ENCODE results near the gene PPP4R4.
"Not testable (repeated sequence)": the region's sequence is repeated elsewhere in the genome, so short reads cannot be mapped to it uniquely, and the experiment has no call there.

PPP4R4 gene

DNA sequence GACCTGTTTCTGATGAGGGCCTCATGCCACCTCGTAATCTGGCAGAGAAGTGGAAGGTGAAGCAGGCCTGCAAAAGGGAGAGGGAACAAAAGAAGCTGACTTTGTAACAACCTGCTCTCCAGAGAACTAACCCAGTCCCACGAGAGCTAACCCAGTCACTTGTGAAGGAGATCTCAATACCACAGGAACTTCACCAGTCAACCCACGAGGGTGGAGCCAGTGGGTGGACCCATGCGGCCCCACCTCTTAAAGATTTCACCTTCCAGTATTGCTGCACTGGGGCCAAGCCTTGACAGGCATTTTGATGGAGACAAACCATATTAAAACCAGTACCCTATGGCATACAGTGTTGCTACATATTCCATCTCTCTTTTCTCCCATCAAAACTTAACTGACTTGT is 63.9 kb downstream of the PPP4R4 start:
- DNase-seq (ENCODE audit: insufficient read length) (no peak), FAIRE-seq (no peak)
- TF ChIP-seq POLR2AphosphoS5 (IDR thresholded peaks at IDR 0.05; ENCODE audit: low read depth, low read length) (no peak), POLR2A (IDR thresholded peaks at IDR 0.05; ENCODE audit: low read depth, low read length) (no peak), TAF1 (IDR thresholded peaks at IDR 0.05; ENCODE audit: borderline replicate concordance, low read depth, low read length) (no peak)

GRCh38 chr14:94239406-94239805 is 65.3 kb downstream of the PPP4R4 start:
- DNase-seq (ENCODE audit: insufficient read length) (no peak), FAIRE-seq (no peak)
- TF ChIP-seq TAF1 (IDR thresholded peaks at IDR 0.05; ENCODE audit: borderline replicate concordance, low read depth, low read length) (no peak), POLR2AphosphoS5 (IDR thresholded peaks at IDR 0.05; ENCODE audit: low read depth, low read length) (no peak), POLR2A (IDR thresholded peaks at IDR 0.05; ENCODE audit: low read depth, low read length) (no peak)

DNA sequence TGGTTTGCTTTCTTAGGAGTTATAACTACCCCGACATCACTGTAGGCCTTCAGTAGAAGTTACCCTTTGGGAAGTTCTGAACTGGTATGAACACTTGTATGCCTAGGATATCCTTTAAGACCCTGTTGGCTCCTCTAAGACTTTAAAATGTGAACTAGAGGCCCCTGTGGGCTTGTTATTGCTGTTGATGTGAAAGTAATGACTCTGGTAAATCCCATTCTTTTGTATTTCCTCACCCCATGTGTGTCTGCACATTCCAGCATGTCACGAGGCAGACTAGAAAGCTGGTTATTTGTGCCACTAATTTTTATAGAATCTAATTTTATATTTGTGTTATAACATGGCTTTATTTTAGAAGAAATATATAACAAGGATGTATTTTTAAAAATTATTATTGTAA is 70.1 kb downstream of the PPP4R4 start:
- no peak for FAIRE-seq
- TF ChIP-seq POLR2A (IDR thresholded peaks at IDR 0.05; ENCODE audit: low read depth, low read length) (no peak), TAF1 (IDR thresholded peaks at IDR 0.05; ENCODE audit: borderline replicate concordance, low read depth, low read length) (no peak), POLR2AphosphoS5 (IDR thresholded peaks at IDR 0.05; ENCODE audit: low read depth, low read length) (no peak)

DNA sequence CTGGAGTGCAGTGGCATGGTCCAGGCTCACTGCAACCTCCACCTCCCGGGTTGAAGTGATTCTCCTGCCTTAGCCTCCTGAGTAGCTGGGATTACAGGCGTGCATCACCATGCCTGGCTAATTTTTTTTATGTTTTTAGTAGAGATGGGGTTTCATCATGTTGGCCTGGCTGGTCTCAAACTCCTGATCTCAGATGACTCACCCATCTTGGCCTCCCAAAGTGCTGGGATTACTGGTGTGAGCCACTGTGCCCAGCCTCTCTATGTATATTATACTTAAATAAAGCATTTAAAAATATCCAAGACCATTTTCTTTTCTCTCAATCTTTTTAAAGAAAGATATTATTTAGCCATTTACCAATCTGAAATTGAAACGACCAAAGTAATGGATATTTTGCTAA is 90.1 kb downstream of the PPP4R4 start:
- not testable (repeated sequence) for DNase-seq (ENCODE audit: insufficient read length); FAIRE-seq

More for the DNA sequence above, 70.1 kb downstream of the PPP4R4 start:
- no peak for DNase-seq (ENCODE audit: insufficient read length)

DNA sequence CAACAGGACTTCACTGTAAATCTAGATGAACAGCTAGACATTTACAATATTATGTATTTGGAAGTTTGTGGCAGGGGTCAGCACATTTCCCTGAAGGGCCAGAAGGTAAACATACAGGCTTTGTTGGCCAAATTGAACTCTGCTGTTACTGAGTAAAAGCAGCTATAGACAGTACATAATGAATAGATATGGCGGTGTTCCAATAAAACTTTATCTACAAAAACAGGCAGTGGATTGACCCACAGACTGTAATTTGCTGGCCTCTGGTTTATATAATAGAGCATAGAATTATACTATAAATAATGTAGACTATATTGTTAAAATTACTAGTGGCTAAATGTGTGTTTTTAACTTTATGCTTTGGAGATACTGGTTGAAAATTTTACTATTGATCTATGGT is 93.2 kb downstream of the PPP4R4 start:
- TF ChIP-seq POLR2AphosphoS5 (IDR thresholded peaks at IDR 0.05; ENCODE audit: low read depth, low read length) (no peak), TAF1 (IDR thresholded peaks at IDR 0.05; ENCODE audit: borderline replicate concordance, low read depth, low read length) (no peak), POLR2A (IDR thresholded peaks at IDR 0.05; ENCODE audit: low read depth, low read length) (no peak)
- DNase-seq (ENCODE audit: insufficient read length): no peak
- no peak for FAIRE-seq

- DNase-seq (ENCODE audit: insufficient read length); FAIRE-seq: not testable (repeated sequence)
Measured at GRCh38 chr14:94268582-94268981, 94.5 kb downstream of the PPP4R4 start.

- FAIRE-seq: no peak
- no peak for TF ChIP-seq POLR2A (IDR thresholded peaks at IDR 0.05; ENCODE audit: low read depth, low read length)
- no peak for TF ChIP-seq TAF1 (IDR thresholded peaks at IDR 0.05; ENCODE audit: borderline replicate concordance, low read depth, low read length)
- no peak for TF ChIP-seq POLR2AphosphoS5 (IDR thresholded peaks at IDR 0.05; ENCODE audit: low read depth, low read length)
- no peak for DNase-seq (ENCODE audit: insufficient read length)
Measured at GRCh38 chr14:94269156-94269555, 95.0 kb downstream of the PPP4R4 start.

GRCh38 chr14:94276898-94277561 is 102.9 kb downstream of the PPP4R4 start:
- FAIRE-seq; DNase-seq (ENCODE audit: insufficient read length): not testable (repeated sequence)

DNA sequence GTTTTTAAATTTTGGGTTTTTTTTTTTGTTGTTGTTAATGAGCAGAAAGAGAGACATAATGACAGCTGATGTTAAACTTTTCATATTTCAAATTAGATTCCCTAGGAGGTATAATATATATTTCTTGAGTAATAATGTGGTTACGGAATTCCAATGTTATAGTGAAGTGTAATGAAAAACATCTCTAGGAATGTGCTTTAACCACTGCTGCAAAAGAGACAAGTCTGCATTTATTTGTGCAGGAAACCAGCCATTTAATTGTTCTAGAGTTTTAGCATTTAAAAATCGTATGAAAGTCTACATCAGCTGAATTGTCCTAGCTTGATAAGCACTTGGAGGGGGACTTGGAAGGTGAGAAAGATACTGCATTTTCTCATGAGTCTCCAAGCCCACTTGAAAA is 104.6 kb downstream of the PPP4R4 start:
- TF ChIP-seq POLR2AphosphoS5 (IDR thresholded peaks at IDR 0.05; ENCODE audit: low read depth, low read length) (no peak), POLR2A (IDR thresholded peaks at IDR 0.05; ENCODE audit: low read depth, low read length) (no peak), TAF1 (IDR thresholded peaks at IDR 0.05; ENCODE audit: borderline replicate concordance, low read depth, low read length) (no peak)
- FAIRE-seq (no peak), DNase-seq (ENCODE audit: insufficient read length) (no peak)

DNA sequence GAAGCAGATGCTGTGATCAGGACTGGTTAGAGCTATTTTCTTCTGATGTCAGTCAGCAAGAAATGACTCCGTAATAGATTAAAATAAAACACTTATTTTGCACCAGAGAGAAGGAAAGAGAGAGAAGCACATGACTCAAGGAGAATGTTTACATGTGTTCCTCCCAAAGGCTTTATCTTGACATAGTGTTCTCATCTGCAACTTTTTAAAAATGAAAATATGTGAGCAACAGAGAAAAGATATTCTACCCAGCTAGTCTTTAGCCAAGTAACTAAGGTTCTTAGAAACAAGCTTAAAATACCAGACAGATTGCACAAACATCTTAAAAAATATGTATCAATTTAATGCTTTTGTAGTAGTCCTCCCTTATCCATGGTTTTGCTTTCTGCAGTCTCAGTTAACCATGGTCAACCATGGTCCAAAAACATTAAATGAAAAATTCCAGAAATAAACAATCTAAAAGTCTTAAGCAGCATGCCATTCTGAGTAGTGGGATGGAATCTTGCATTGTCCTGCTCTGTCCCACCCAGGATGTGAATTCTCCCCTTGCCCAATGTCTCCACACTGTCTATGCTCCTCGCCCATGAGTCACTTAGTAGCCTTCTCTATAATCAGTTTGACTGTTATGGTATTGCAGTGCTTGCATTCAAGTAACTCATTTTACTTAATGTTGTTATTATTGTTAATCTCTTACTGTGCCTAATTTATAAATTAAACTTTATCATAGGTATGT is 109.0 kb downstream of the PPP4R4 start:
- DNase-seq (ENCODE audit: insufficient read length): no peak
- TF ChIP-seq POLR2AphosphoS5 (IDR thresholded peaks at IDR 0.05; ENCODE audit: low read depth, low read length) (no peak), TAF1 (IDR thresholded peaks at IDR 0.05; ENCODE audit: borderline replicate concordance, low read depth, low read length) (no peak), POLR2A (IDR thresholded peaks at IDR 0.05; ENCODE audit: low read depth, low read length) (no peak)
- FAIRE-seq: no peak

GRCh38 chr14:94284221-94284620 is 110.1 kb downstream of the PPP4R4 start:
- no peak for FAIRE-seq
- TF ChIP-seq POLR2A (IDR thresholded peaks at IDR 0.05; ENCODE audit: low read depth, low read length) (no peak), TAF1 (IDR thresholded peaks at IDR 0.05; ENCODE audit: borderline replicate concordance, low read depth, low read length) (no peak), POLR2AphosphoS5 (IDR thresholded peaks at IDR 0.05; ENCODE audit: low read depth, low read length) (no peak)
- DNase-seq (ENCODE audit: insufficient read length): no peak

DNA sequence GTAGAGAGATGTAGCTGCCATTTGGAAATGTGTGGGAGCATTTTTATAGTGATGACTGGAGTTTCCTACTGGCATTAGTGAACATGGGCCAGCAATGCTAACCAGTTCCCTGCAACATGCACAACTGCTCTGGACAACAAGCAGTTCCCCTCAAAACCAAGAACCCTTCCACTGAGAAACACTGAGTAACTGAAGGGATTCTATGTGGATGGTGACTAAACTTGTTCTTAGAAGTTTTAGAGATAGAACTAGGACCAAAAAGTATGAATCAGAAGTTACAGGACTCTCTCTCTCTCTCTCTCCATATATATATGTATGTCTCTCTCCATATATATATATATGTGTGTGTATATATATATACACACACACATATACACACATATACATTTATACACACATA is 111.0 kb downstream of the PPP4R4 start:
- DNase-seq (ENCODE audit: insufficient read length) (no peak), FAIRE-seq (no peak)
- TF ChIP-seq POLR2A (IDR thresholded peaks at IDR 0.05; ENCODE audit: low read depth, low read length): no peak
- no peak for TF ChIP-seq POLR2AphosphoS5 (IDR thresholded peaks at IDR 0.05; ENCODE audit: low read depth, low read length)
- TF ChIP-seq TAF1 (IDR thresholded peaks at IDR 0.05; ENCODE audit: borderline replicate concordance, low read depth, low read length): no peak
